ENCODE measurements around the gene RAB39B.

GRCh38 chrX:155225774-155226173, 38.5 kb downstream of the RAB39B start:
- TF ChIP-seq CTCF (conservative IDR thresholded peaks at IDR 0.05; ENCODE audit: low read length) (no peak), EZH2phosphoT487 (IDR thresholded peaks at IDR 0.05; ENCODE audit: borderline replicate concordance) (no peak)
